Measurements from ENCODE around the gene INIP. TPM values are rescaled to one million over a fixed set of nuclear protein-coding genes. Genes with fewer than 3 reads are reported as not detected.
"Not testable (repeated sequence)": the region's sequence is repeated elsewhere in the genome, so short reads cannot be mapped to it uniquely, and the experiment has no call there.

Gene INIP
- total RNA-seq, 2 experiments from 2014 or later = 40.3 to 46.5 TPM

- Mint-ChIP-seq H3K36me3 (ENCODE audit: low read depth) (peaks cover 44% of the 10 kb centered on the region), H3K4me1 (peaks cover 25% of the 10 kb centered on the region), H3K27me3 (no peaks in the 10 kb centered on the region), H3K27ac (no peak overlapping the region), H3K9me3 (no peaks in the 10 kb centered on the region), H3K4me3 (no peak overlapping the region)
- ChIA-PET CTCF (no interaction called here), POLR2A (no interaction called here)
- no peak for DNase-seq
Measured at GRCh38 chr9:112694706-112695555, 23.0 kb downstream of the INIP start.

- DNase-seq = no peak
- Mint-ChIP-seq H3K4me3 (no peak overlapping the region), H3K27me3 (no peaks in the 10 kb centered on the region), H3K36me3 (ENCODE audit: low read depth) (peaks cover 53% of the 10 kb centered on the region), H3K9me3 (no peaks in the 10 kb centered on the region), H3K4me1 (peaks cover 9% of the 10 kb centered on the region), H3K27ac (no peak overlapping the region)
- ChIA-PET CTCF (no interaction called here), POLR2A (no interaction called here)
Measured at GRCh38 chr9:112689161-112689740, 28.7 kb downstream of the INIP start.

GRCh38 chr9:112680731-112681402 is 37.0 kb downstream of the INIP start:
- Mint-ChIP-seq H3K4me1 (peaks cover 11% of the 10 kb centered on the region), H3K27ac (no peak overlapping the region), H3K9me3 (peaks cover 16% of the 10 kb centered on the region), H3K4me3 (no peak overlapping the region), H3K36me3 (ENCODE audit: low read depth) (peaks cover 22% of the 10 kb centered on the region), H3K27me3 (no peaks in the 10 kb centered on the region)
- CTCF ChIA-PET = interaction anchor here (0.5 to 0.6 kb wide), 2 partner anchors 18 to 54 kb away, joined by 3 read pairs; no protein-coding TSS in a partner anchor
- no peak for DNase-seq
- POLR2A ChIA-PET = no interaction called here

GRCh38 chr9:112677040-112677439 is 40.9 kb downstream of the INIP start:
- Mint-ChIP-seq H3K9me3 (peaks cover 14% of the 10 kb centered on the region), H3K36me3 (ENCODE audit: low read depth) (peaks cover 2% of the 10 kb centered on the region), H3K4me3 (no peak overlapping the region), H3K27me3 (no peaks in the 10 kb centered on the region), H3K27ac (no peak overlapping the region), H3K4me1 (peaks cover 5% of the 10 kb centered on the region)
- DNase-seq = no peak
- ChIA-PET CTCF (interaction anchor here (0.6 kb wide), 1 partner anchor 17 kb away, joined by 5 read pairs; no protein-coding TSS in a partner anchor), POLR2A (no interaction called here)

DNA sequence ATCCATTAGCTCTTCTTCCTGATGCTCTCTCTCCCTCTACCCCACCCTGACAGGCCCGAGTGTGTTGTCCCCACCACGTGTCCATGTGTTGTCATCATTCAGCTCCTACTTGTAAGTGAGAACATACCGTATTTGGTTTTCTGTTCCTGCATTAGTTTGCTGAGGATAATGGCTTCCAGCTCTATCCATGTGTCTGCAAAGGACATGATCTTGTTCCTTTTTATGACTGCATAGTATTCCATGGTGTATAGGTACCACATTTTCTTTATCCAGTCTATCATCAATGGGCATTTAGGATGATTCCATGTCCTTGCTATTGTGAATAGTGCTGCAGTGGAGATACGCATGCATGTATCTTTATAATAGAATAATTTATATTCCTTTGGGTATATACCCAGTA is 44.7 kb downstream of the INIP start:
- CTCF ChIA-PET; H3K9me3 Mint-ChIP-seq; H3K27ac Mint-ChIP-seq; DNase-seq; H3K4me3 Mint-ChIP-seq; H3K36me3 Mint-ChIP-seq (ENCODE audit: low read depth); H3K27me3 Mint-ChIP-seq; H3K4me1 Mint-ChIP-seq; POLR2A ChIA-PET: not testable (repeated sequence)

- no peak overlapping the region for H3K4me3 Mint-ChIP-seq
- ChIA-PET CTCF (no interaction called here), POLR2A (no interaction called here)
- no peaks in the 10 kb centered on the region for H3K27me3 Mint-ChIP-seq
- no peaks in the 10 kb centered on the region for H3K4me1 Mint-ChIP-seq
- no peak overlapping the region for H3K27ac Mint-ChIP-seq
- no peaks in the 10 kb centered on the region for H3K36me3 Mint-ChIP-seq (ENCODE audit: low read depth)
- no peak for DNase-seq
- H3K9me3 Mint-ChIP-seq = no peaks in the 10 kb centered on the region
Measured at GRCh38 chr9:112670991-112671625, 46.8 kb downstream of the INIP start.

- no peaks in the 10 kb centered on the region for H3K36me3 Mint-ChIP-seq (ENCODE audit: low read depth)
- H3K4me3 Mint-ChIP-seq = no peak overlapping the region
- ChIA-PET POLR2A (no interaction called here), CTCF (no interaction called here)
- no peak overlapping the region for H3K27ac Mint-ChIP-seq
- no peaks in the 10 kb centered on the region for H3K27me3 Mint-ChIP-seq
- no peaks in the 10 kb centered on the region for H3K9me3 Mint-ChIP-seq
- no peaks in the 10 kb centered on the region for H3K4me1 Mint-ChIP-seq
- no peak for DNase-seq
Measured at GRCh38 chr9:112669326-112669725, 48.6 kb downstream of the INIP start.

DNA sequence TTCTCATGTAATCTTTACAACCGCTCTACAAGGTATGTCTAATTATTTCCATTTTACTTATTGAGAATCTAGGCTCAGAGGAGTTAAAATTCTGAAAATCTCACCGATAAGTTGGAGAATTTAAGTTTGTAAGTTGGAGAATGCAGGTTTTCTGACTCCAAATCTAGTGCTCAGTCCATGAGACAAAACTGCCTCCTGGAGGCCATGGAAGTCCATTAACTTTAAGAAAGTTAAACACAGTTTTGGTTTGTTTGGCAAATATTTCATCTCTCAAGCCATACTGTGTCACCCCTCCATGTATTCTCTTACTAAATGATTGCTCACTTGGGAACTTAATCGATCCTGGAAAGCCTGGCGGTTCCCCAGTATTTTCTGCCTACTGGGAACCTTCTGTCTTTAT is 52.6 kb downstream of the INIP start:
- POLR2A ChIA-PET = no interaction called here
- Mint-ChIP-seq H3K4me3 (no peak overlapping the region), H3K9me3 (no peaks in the 10 kb centered on the region), H3K27me3 (no peaks in the 10 kb centered on the region), H3K27ac (no peak overlapping the region), H3K36me3 (ENCODE audit: low read depth) (no peaks in the 10 kb centered on the region), H3K4me1 (no peaks in the 10 kb centered on the region)
- no peak for DNase-seq
- CTCF ChIA-PET = no interaction called here

- Mint-ChIP-seq H3K9me3 (no peaks in the 10 kb centered on the region), H3K27me3 (no peaks in the 10 kb centered on the region), H3K4me3 (no peak overlapping the region), H3K4me1 (no peaks in the 10 kb centered on the region), H3K36me3 (ENCODE audit: low read depth) (no peaks in the 10 kb centered on the region), H3K27ac (no peak overlapping the region)
- no peak for DNase-seq
- CTCF ChIA-PET = interaction anchor here (1.1 kb wide), 1 partner anchor 11 kb away, joined by 4 read pairs; no protein-coding TSS in a partner anchor
- POLR2A ChIA-PET = no interaction called here
Measured at GRCh38 chr9:112664531-112664930, 53.4 kb downstream of the INIP start.

DNA sequence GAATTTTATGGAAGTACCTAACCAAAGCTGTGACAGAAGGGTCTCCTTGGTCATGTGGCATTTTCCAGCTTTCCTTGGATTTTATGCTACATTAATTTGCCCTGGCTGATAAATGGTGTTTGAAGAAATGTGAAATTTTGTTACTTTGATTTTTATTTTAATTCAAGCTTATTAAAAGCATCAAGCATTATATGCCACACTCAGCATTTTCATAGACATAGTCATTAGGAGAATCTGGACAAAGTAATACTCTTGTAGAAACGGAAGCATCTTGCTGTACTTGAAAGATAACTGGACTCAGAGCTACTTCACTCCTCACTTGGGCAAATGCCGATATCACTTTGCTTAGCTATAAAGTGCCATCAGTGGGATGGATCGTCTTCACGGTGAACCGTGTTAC is 54.2 kb downstream of the INIP start:
- POLR2A ChIA-PET = no interaction called here

GRCh38 chr9:112659906-112660305 is 58.0 kb downstream of the INIP start:
- DNase-seq = no peak
- Mint-ChIP-seq H3K4me3 (no peak overlapping the region), H3K4me1 (no peaks in the 10 kb centered on the region), H3K36me3 (ENCODE audit: low read depth) (no peaks in the 10 kb centered on the region), H3K27ac (no peak overlapping the region), H3K9me3 (no peaks in the 10 kb centered on the region), H3K27me3 (no peaks in the 10 kb centered on the region)
- ChIA-PET CTCF (no interaction called here), POLR2A (no interaction called here)

More for the DNA sequence above, 54.2 kb downstream of the INIP start:
- Mint-ChIP-seq H3K9me3 (no peaks in the 10 kb centered on the region), H3K4me3 (no peak overlapping the region), H3K4me1 (no peaks in the 10 kb centered on the region), H3K27ac (no peak overlapping the region), H3K36me3 (ENCODE audit: low read depth) (no peaks in the 10 kb centered on the region), H3K27me3 (no peaks in the 10 kb centered on the region)
- CTCF ChIA-PET = interaction anchor here (0.6 to 1.4 kb wide), 3 partner anchors 62 to 1182 kb away, joined by 3 to 5 read pairs (median 3); no protein-coding TSS in a partner anchor
- DNase-seq = no peak

GRCh38 chr9:112655668-112656067 is 62.2 kb downstream of the INIP start:
- no peak for DNase-seq
- POLR2A ChIA-PET = no interaction called here
- CTCF ChIA-PET = no interaction called here
- H3K27me3 Mint-ChIP-seq = no peaks in the 10 kb centered on the region
- no peaks in the 10 kb centered on the region for H3K36me3 Mint-ChIP-seq (ENCODE audit: low read depth)
- no peaks in the 10 kb centered on the region for H3K4me1 Mint-ChIP-seq
- H3K9me3 Mint-ChIP-seq = peaks cover 1% of the 10 kb centered on the region
- no peak overlapping the region for H3K4me3 Mint-ChIP-seq
- H3K27ac Mint-ChIP-seq = no peak overlapping the region

DNA sequence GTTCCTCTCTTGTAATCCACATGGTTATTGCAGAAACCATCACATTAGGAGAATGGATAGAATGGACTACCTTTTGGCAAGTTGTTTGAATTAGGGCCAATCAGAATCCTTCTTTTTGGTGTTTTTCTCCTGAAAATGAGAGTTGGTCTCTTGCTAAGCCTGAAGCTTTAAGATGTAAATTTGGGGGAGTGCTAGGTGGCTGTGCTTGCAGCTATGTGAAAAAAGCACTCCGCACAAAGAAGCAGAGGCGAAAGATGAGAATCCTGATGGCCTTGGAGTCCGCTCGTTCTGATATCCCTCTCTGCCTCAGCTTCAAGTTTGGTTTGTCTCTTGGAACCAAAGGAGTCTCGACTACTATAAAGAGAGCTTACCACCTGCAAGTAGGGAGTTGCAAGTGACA is 63.6 kb downstream of the INIP start:
- Mint-ChIP-seq H3K4me3 (no peak overlapping the region), H3K9me3 (peaks cover 8% of the 10 kb centered on the region), H3K27ac (no peak overlapping the region), H3K36me3 (ENCODE audit: low read depth) (no peaks in the 10 kb centered on the region), H3K4me1 (no peaks in the 10 kb centered on the region), H3K27me3 (no peaks in the 10 kb centered on the region)
- no peak for DNase-seq
- POLR2A ChIA-PET = no interaction called here
- CTCF ChIA-PET = no interaction called here

All from activated CD4-positive, alpha-beta T cell treated with anti-CD3 and anti-CD28 coated beads, Interleukin-2, amount 10 ng/mL, durations not matched to agents 7 days and 5 days (primary cell).